ENCODE results near the gene RBFOX1.

Gene RBFOX1

DNA sequence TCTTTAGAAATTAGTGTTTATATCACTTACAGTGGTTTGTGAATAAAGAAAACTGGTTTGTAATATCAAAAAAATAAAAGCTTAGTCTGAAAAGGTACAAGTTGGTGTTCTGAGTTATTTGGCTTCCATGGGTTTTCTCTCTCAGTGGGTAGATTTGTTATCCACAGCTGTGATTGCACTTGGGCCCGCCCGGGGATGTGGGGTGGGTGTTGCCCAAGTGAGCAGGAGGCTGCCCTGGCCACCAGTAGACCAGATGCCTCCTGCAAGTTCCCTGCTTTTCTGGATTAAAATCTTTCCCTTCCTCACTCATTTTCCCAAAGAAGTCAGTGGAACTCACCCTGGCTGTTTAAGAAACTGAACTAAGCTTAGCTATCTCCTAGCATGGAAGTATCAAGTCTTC, 380.6 kb downstream of the RBFOX1 start:
- no peak for DNase-seq

DNA sequence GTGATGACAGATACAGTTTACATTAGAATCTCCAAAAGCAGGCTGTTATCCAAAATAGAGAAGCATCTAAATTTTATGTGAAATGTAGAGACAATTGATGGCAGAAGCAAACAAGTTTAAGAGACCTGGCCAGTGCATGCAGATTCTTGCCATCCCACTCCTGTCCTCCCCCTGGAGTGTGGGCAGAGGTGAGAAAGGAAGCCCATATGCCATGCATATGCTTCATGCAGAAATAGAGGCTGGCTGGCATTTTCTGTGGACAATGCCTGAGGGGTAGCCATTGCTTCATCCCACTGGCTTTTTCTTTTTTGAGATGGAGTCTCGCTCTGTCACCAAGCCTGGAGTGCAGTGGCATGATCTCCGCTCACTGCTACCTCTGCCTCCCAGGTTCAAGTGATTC, 382.1 kb downstream of the RBFOX1 start:
- DNase-seq = no peak

DNA sequence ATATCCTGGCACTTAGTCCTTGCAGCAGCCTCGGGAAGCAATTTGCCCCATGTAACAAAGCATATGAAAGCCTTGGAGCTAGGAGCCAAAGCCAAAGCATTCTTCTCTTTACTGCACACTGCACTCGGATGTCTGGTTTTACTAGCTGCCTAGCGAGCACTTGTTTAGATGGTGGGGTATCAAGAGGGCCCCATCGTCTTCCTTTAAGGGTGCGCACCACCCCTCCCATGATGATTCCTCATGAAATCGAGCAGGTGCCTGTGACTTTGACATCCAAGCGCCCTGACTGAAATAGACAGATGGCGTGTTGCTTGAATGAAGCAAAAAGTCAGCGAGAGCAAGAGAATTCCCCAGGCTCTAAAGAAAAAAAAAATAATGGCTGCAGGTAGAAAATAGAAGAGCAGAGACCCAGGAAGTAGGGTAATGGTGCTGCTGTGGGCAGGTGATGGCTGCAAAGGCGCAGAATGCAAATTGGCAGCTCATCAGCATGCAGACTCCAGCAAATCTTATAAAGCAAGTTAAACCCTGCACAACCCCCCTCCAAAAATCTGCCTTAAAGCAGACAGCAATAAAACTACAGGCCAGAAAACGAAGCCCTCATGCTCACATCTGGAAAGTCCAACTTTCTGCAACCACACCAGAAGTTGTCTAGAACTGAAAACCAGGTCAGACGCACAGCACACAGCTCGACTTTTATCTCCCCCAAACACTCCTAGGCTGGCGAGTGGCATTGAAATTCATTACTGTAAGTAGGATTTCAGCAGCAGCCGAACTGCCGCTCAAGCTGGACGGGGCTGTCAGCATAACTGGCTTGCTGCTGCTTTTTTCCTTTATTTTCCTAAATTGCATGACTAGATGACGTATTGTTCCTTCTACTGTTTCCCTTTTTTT, 384.3 kb downstream of the RBFOX1 start:
- no peak for DNase-seq

DNA sequence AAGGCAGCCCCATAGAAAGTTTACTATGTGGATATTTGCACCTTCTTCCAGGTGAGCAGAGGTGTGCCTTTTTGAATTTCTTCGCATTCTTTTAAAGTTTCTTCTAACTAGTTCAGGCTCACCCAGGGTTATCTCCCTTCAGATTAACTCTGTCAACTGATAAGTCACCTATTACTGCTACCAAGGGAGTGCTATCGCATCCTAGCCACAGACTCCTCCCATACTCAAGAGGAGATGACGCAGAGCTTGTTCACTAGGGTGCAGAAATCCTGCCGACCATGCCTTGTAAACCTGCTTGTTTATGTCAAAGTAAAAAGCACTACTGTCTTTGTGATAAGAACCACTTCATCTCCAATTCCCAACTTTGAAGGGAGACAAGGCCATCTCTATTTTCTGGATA, 390.1 kb downstream of the RBFOX1 start:
- DNase-seq = no peak

DNA sequence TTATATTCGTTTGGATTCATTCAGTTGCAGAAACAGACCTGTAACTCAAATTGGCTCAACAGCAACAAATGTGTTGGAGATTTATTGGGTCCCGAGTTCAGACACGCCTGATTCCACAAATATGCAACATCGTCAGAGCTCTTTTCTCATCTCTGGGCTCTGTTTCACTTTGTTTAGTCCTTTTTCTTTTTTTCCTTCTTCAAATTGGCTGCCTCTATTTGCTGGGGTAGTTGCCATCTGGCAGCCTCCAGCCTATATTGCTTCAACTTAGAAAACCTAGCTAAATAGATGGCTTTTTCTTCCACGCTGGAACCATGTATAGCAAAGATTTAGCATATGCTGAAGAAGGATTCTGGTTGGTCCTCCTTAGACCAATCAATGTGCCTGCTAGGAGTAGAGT, 398.5 kb downstream of the RBFOX1 start:
- DNase-seq = no peak

DNA sequence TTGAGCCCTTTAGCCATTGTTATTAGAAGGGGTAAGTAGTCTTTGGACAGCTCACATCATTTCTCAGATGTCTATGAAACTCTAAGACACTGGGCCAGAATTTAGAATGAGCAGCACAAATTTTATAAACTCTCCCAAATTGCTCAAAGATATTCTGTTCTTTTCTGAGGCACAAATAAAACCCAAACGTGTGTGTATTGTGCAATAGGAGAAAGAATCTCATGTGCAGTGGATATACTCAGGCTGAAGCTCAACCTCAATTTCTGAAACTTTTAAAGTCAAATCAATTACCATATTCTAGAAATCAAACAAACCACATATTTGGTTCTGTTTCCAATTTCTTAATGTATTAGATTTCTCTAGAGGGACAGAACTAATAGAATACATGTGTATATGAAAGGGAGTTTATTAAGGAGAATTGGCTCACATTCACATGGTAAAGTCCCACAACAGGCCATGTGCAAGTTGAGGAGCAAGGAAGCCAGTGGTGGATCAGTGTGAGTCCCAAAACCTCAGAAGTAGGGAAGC, 403.6 kb downstream of the RBFOX1 start:
- no peak for DNase-seq

DNA sequence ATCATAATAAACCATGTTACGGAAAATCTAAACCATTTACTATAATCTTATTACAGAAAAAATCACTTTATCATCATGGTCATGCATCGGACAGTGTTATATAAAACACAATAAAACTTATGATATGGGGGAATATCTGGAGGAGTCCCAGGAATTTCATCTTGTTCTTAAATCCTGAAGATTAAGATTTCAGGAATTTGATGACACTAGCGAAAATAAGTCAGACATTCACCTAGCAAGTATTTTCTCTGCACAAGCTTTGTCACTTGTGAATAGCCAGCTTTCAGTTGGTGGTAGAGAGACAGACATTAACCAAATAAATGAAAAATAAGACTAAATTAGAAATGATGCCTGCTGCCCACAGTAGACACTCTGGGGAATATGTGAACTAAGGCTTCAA, 410.0 kb downstream of the RBFOX1 start:
- no peak for DNase-seq

DNA sequence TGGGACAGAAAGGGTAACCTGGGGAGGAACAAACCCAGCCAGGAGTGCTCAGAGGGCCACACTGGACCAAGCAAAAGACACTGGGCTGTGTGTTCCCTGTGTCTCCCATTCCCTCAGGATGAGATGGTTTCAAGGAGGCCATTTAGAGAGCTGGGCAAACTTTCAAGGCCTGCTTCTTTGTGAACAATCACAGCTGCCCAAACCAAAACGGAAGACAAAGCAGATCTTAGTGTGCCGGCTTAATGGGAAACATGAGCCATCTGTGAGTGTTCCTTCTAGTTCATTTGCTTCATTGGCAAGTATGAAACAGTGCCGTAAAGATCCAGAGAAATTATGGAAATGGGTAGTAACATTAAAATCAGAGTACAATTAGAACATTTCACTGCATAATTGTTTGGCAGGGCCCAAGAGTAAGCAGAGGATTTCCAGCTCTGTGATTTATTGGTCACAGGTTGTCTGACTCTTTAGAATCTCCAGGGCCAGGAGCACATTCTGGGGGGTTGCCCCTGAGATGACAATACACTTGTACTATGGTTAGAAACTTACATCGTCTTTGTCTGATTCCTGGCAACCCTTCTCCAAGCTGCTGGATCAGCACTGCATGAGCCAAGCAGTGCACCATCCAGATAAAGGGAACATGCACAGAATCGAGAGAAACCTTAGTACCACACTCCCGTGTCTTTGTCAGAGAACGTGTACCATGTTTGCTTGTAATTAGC, 412.1 kb downstream of the RBFOX1 start:
- DNase-seq = no peak

DNA sequence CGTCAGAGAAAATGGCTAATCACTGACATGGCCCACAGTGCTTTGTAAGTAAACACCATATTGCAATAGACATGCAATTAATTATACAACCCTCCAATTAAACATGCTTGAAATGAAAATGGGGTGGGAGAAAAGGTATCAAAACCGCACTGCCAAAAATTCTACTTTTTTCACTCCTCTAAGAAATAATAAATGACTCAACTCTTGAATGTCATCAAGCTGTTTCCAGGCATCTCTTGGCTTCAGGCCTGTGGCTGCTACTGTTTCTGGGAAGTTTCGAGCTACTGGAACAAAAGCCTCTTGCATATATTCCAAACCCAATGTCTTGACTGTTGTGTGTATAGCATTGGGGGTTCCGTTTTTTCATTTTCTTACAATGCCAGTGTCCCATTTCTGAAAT, 412.6 kb downstream of the RBFOX1 start:
- no peak for DNase-seq

DNA sequence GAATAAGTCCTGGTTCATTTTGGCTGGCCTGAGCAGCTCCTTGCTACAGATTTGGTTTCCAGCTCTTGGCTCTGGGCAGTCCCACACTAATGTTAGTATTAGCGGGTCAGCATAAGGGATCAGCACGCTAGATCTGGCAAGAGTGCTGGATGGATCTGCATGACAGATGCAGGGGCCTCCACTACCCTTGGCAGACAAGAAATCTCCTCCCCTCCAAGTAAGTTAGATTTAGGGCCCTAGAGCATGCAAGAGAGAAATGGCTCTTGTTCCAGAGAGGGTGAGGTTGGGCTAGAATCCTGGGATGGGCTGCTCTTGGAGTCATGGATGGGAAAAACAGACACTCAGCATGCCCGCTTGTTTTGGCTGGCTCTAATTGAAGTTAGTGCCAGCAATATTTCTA, 414.3 kb downstream of the RBFOX1 start:
- no peak for DNase-seq

DNA sequence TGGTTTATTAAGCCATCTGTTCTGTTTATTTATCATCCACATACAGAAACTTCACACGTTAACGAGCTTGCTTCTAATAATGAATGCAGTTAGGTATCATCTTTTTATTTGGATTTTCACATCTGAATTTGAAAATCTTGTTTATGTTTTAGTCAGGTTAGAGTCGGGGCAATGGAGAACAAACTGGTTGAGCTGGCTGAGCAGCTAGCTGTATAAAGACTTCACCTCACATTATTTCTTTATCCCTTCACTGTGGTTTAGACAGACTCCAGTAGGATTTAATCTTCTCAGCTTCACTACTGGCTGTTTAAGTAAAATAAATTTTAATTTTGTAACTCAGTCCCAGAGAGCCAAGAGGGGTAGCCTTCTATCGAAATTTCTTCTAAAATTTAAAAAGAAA, 415.9 kb downstream of the RBFOX1 start:
- DNase-seq = no peak

DNA sequence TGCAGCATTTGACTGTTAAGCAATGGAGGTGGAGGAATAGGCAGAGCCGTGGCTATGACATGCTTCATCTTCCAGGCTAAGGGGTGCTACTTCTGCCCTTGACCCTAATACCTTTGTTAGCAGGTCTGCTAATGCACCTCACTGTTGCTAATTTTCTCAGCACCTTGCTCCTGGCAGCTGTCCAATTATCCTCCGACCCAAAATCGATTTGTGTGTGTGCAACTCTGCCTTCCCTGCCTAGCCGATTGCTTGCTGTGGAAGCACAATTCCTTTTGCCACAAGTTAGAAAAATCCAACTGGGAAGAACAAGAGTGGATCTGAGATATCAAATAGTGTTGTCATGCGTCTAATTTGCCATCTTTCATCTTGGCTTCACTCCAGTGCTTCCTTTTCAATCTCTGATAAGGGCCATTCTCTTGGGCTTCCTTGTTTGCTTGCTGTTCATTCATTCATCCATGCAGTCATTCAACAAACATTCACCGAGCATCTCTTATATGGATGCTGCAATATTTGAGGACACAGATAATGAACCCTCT, 422.8 kb downstream of the RBFOX1 start:
- no peak for DNase-seq
